Right lobe of liver (tissue), 5 donors: ENCODE measurements around the gene CTSO. TPM values are rescaled to one million over a fixed set of nuclear protein-coding genes. Genes with fewer than 3 reads are reported as not detected.

ENCODE experiments used
- total RNA-seq, 6 experiments: library from RNA; depleted of rRNA in 2 of 6; stranded (reverse); fragments of >200 nt in 2 of 6; fragmentation: NEBNext Ultra II Directional in 3 of 6; extraction: Animal tissue kit (Norgen Biotek cat#: 25700) in 3 of 6; gene quantifications; one replicate each; pipeline versions ENCODE4 v1.1.0 to v1.2.4, GENCODE V29; 2016 to 2023
- donor health status: DM: no; HTN: no; CAD: no.
- donor health status: DM: no; HTN: no; CAD: no.
- donor health status: DM: no; HTN: yes; CAD: no.
- donor health status: DM: no; HTN: yes; CAD: no.

The CTSO gene
- total RNA-seq, 6 experiments from 2014 or later = 23.8 to 44.7 (median 26.1) TPM

Other genes with a start within 250 kb of the CTSO start
- 1 to 10 TPM; 1.6 to 5.6 (median 3.9) TPM for gene GUCY1B1, start 194.8 kb downstream of the CTSO start, total RNA-seq
- not detected for gene ASIC5, start 87.6 kb downstream of the CTSO start, total RNA-seq
- gene TDO2, start 50.2 kb downstream of the CTSO start, total RNA-seq = 100 to 1,000 TPM; 158 to 634 (median 569) TPM